BLaER1 treated with 17β-estradiol and CSF1 and Interleukin-3, amounts not matched to agents 10 nM and 100 nM (cell line): Measurements from ENCODE around the gene SNX32.

Experiments
- H3K27ac ChIP-seq, 11 experiments: shearing (Covaris generic); formaldehyde crosslinking; 2 replicates each; pipeline ENCODE4 v1.8.1; 2022
- H3K27me3 ChIP-seq, 11 experiments: shearing (Covaris generic); formaldehyde crosslinking; 2 replicates each; pipeline ENCODE4 v1.8.1; 2022
- H3K36me3 ChIP-seq, 11 experiments: shearing (Covaris generic); formaldehyde crosslinking; 2 replicates each; pipeline ENCODE4 v1.8.1; 2022
- H3K4me1 ChIP-seq, 10 experiments: shearing (Covaris generic); formaldehyde crosslinking; 2 replicates each; pipeline ENCODE4 v1.8.1; 2022
- H3K4me2 ChIP-seq, 11 experiments: shearing (Covaris generic); formaldehyde crosslinking; 2 replicates each; pipeline ENCODE4 v1.8.1; 2022
- H3K4me3 ChIP-seq, 10 experiments: shearing (Covaris generic); formaldehyde crosslinking; 2 replicates each; pipeline ENCODE4 v1.8.1; 2022
- H3K9ac ChIP-seq, 11 experiments: shearing (Covaris generic); formaldehyde crosslinking; 2 replicates each; pipeline ENCODE4 v1.8.1; 2022
- H3K9me3 ChIP-seq, 11 experiments: shearing (Covaris generic); formaldehyde crosslinking; replicated peaks in 1 of 11; 2 replicates each; pipeline ENCODE4 v1.8.1; 2022
- H4K20me1 ChIP-seq, 11 experiments: shearing (Covaris generic); formaldehyde crosslinking; 2 replicates each; pipeline ENCODE4 v1.8.1; 2022
- Cebpa-rat ChIP-seq, 11 experiments: shearing (Covaris generic); IDR thresholded peaks; 2 replicates each; pipeline ENCODE4 v1.8.1; 2022

The SNX32 gene

DNA sequence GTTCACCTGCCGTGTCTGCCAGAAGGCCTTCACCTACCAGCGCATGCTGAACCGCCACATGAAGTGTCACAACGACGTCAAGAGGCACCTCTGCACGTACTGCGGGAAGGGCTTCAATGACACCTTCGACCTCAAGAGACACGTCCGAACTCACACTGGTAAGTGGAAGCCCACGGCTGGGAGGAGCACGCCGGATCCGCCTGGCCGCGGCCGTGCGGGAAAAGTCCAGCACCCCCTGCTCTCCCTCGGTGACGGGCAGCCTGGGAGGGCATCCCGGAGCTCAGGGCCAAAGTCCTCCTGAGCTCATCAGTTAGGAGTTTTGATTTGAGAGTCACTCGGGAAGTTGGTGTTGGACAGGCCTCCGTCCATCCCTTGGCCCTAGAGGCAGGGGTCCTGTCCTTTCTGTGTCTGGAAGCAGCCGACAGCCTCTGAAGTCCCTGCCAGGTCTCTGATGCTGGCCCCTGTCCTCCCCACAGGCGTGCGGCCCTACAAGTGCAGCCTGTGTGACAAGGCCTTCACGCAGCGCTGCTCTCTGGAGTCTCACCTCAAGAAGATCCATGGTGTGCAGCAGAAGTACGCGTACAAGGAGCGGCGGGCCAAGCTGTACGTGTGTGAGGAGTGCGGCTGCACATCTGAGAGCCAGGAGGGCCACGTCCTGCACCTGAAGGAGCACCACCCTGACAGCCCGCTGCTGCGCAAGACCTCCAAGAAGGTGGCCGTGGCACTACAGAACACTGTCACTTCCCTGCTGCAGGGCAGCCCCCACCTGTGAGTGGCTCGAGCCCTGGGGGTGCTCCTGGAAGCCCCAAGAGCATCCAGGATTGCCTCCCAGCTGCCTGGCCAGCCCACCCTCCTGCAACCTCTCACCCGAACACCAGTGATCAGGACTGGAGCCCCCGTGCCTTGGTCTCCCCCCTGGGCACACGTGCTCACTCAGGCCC lies 38.9 kb upstream of the SNX32 start:
- no peaks in the 10 kb centered on the region for H3K9me3 ChIP-seq
- H3K4me3 ChIP-seq, result no peak overlapping the region
- no peaks in the 10 kb centered on the region for H3K36me3 ChIP-seq
- H3K4me2 ChIP-seq, result no peak overlapping the region
- H3K4me1 ChIP-seq, result peaks cover 18 to 30% (median 24%) of the 10 kb centered on the region in 10 experiments
- H3K27me3 ChIP-seq, result peaks cover 0 to 41% (median 9%) of the 10 kb centered on the region in 11 experiments; a peak in 19 of 22 replicates
- no peak overlapping the region; a peak in 1 of 22 replicates for H3K9ac ChIP-seq
- H4K20me1 ChIP-seq, result peaks cover 0 to 8% (median 0%) of the 10 kb centered on the region in 11 experiments; a peak in 2 of 22 replicates
- TF ChIP-seq Cebpa-rat (IDR thresholded peaks at IDR 0.05), result no peak
- no peak overlapping the region for H3K27ac ChIP-seq

DNA sequence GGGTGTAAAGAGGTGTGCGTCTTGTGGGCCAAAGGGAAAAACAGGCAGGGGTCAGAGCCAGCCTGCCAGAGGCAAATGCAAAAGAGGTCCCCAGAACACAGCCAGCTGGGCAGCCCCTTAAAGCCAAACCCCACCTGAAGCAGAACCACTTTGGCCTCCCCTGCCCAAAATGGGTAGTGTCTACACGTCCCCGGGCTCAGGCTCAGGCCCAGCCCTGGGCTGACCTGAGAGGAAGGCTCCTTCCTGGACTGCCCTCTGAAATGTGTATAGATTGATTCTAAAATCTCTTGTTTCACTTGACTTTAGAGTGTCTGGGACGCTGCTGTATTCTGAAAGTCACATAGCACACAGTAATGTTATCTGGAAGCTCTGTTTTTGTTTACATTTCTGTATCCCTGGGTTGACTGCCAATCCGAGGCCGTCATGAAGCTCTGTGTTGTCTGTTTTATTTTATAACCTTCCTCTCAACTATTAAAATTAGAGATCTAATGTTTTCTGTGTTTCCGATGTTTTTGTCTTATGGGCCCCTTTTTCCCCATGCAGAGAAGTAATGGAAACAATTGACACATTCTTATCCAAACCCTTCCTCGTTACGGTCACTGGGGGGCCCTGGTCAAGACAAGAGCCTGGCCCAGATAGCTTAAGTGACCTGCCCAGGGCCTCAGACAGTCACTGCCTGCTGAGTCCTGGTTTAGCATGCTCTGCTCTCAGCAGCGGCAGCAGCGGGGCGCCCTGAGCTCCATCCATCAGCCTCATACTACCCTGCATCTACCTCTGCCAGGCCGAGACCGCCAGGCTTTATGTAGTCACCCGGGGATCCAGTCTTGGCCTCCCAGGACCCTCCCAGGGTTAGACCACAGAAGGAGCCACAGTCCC lies 36.8 kb upstream of the SNX32 start:
- TF ChIP-seq Cebpa-rat (IDR thresholded peaks at IDR 0.05), result no peak
- H3K9ac ChIP-seq, result no peak overlapping the region

DNA sequence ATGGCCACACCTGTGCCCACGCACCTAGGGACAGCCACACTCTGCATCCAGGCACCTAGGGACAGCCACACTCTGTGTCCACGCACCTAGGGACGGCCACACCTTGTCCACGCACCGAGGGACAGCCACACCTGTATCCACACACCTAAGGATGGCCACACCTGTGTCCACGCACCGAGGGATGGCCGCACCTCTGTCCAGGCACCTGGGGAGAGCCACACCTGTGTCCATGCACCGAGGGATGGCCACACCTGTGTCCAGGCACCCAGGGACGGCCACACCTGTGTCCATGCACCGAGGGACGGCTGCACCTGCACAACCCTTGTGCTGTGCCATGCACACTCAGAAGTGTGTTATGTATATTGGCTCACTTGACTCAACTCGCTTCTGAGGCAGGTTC lies 36.1 kb upstream of the SNX32 start:
- Histone ChIP-seq H3K4me3 (no peak overlapping the region), H3K4me2 (no peak overlapping the region), H3K4me1 (peaks cover 0 to 2% (median 0%) of the 10 kb centered on the region in 10 experiments; a peak in 4 of 20 replicates), H3K36me3 (no peaks in the 10 kb centered on the region), H3K9me3 (no peaks in the 10 kb centered on the region), H4K20me1 (peaks cover 0 to 8% (median 0%) of the 10 kb centered on the region in 11 experiments; a peak in 1 of 22 replicates), H3K27me3 (peaks cover 0 to 25% (median 4%) of the 10 kb centered on the region in 11 experiments; a peak in 15 of 22 replicates), H3K27ac (no peak overlapping the region), H3K9ac (no peak overlapping the region)
- no peak for TF ChIP-seq Cebpa-rat (IDR thresholded peaks at IDR 0.05)

More for the DNA sequence above, 36.8 kb upstream of the SNX32 start:
- Histone ChIP-seq H3K4me2 (no peak overlapping the region), H3K4me3 (no peak overlapping the region), H3K9me3 (no peaks in the 10 kb centered on the region), H3K27me3 (peaks cover 0 to 30% (median 0%) of the 10 kb centered on the region in 11 experiments; a peak in 10 of 22 replicates), H3K36me3 (no peaks in the 10 kb centered on the region), H3K27ac (no peak overlapping the region), H4K20me1 (peaks cover 0 to 8% (median 0%) of the 10 kb centered on the region in 11 experiments; a peak in 2 of 22 replicates), H3K4me1 (peaks cover 5 to 9% (median 5%) of the 10 kb centered on the region in 10 experiments)

DNA sequence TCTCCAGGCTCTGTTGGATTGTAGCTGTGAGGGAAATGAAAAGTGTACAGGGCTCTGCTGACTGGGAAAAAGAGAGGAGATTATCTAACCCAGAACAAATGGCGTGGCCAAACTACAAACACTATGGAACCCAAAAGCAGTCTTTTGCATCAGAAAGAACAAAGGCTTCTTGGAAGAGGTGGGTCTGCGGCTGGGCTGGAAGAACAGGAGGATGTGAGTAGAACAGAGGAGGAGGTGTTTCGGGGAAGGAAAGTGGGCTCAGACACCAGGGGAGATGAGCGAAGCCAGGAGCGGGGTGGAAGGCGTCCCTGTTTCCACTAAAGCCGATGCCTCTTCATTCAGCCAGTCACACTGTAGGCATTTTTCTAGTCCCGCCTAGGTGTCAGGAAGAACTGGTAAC lies 34.9 kb upstream of the SNX32 start:
- H3K9me3 ChIP-seq, result no peaks in the 10 kb centered on the region
- H3K27me3 ChIP-seq, result peaks cover 7 to 25% (median 15%) of the 10 kb centered on the region in 11 experiments; a peak in 20 of 22 replicates
- peaks cover 0 to 8% (median 0%) of the 10 kb centered on the region in 11 experiments; a peak in 1 of 22 replicates for H4K20me1 ChIP-seq
- H3K27ac ChIP-seq, result no peak overlapping the region
- H3K36me3 ChIP-seq, result no peaks in the 10 kb centered on the region
- H3K4me3 ChIP-seq, result no peak overlapping the region
- no peak overlapping the region for H3K9ac ChIP-seq
- no peak for TF ChIP-seq Cebpa-rat (IDR thresholded peaks at IDR 0.05)
- H3K4me1 ChIP-seq, result peaks cover 0 to 5% (median 0%) of the 10 kb centered on the region in 10 experiments; a peak in 2 of 20 replicates
- H3K4me2 ChIP-seq, result no peak overlapping the region

DNA sequence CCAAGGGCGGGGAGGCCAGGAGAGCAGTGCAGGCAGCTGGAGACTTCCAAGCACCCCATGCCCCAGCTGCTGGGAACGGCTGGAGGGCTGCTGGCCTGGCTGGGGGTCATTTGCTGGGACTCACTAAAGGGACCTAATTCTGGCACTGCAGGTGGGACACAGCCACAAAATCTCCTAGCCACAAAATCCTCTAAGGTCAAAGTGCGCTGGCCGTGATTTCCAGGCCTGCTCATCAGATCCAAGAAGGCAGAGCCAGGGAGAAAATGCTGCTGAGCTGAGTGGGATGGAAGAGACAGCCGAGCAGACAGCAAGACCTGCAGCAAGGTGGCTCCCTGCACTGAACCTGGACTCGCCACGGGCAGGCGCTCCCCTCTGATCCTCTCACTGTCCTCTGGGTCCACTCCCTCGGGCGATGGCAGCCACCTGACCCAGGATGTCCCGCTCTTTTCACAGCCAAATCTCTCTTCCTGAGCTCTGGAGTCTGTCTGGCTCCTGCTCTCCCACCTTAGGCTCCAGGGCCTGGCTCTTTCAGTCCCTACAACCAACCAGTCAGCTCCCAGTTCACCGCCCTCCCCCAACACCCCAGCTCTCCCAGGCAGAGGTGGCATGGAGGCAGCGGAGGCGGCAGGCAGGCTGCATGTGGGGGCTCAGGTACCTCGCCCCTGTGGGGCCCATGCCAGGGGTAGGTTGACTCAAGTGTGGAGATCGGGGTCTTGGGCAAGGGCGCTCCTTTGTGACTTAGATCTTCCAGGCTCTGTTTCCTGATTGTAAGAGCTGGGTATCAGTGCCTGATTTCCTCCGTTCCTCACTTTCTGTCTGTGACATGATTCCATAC lies 32.4 kb upstream of the SNX32 start:
- H3K27me3 ChIP-seq, result peaks cover 13 to 22% (median 20%) of the 10 kb centered on the region in 11 experiments; a peak in 20 of 22 replicates
- no peak overlapping the region for H3K4me3 ChIP-seq
- H3K36me3 ChIP-seq, result no peaks in the 10 kb centered on the region
- H4K20me1 ChIP-seq, result peaks cover 0 to 5% (median 0%) of the 10 kb centered on the region in 11 experiments; a peak in 1 of 22 replicates
- peaks cover 0 to 5% (median 0%) of the 10 kb centered on the region in 10 experiments; a peak in 2 of 20 replicates for H3K4me1 ChIP-seq
- no peak overlapping the region for H3K4me2 ChIP-seq
- no peak overlapping the region for H3K9ac ChIP-seq
- no peaks in the 10 kb centered on the region for H3K9me3 ChIP-seq
- no peak overlapping the region for H3K27ac ChIP-seq
- no peak for TF ChIP-seq Cebpa-rat (IDR thresholded peaks at IDR 0.05)

DNA sequence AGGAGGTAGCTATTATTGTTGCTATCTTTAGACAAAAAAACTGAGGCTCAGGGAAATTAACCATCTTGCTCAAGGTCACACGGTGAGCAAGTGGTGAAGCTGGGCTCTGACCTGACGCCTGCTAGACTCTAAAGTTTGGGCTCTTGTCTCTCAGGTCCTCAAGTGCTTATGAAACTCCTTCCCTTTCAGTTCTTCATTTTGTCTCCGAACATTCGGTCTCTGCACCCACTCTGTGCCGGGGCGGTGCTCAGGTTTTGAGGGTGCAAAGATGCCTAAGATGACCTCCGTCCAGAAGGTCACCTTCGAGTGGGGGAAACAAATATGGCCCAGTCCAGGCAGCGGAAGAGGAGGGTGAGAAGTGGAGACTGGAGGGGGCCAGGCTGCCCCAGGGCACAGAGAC lies 30.9 kb upstream of the SNX32 start:
- H3K4me1 ChIP-seq, result peaks cover 0 to 5% (median 0%) of the 10 kb centered on the region in 10 experiments; a peak in 2 of 20 replicates
- no peak for TF ChIP-seq Cebpa-rat (IDR thresholded peaks at IDR 0.05)
- no peaks in the 10 kb centered on the region for H3K9me3 ChIP-seq
- H3K27ac ChIP-seq, result no peak overlapping the region
- H3K4me2 ChIP-seq, result no peak overlapping the region; a peak in 1 of 22 replicates
- peaks cover 13 to 22% (median 20%) of the 10 kb centered on the region in 11 experiments; a peak in 20 of 22 replicates for H3K27me3 ChIP-seq
- H3K36me3 ChIP-seq, result no peaks in the 10 kb centered on the region
- no peaks in the 10 kb centered on the region for H4K20me1 ChIP-seq
- H3K4me3 ChIP-seq, result no peak overlapping the region
- H3K9ac ChIP-seq, result no peak overlapping the region

DNA sequence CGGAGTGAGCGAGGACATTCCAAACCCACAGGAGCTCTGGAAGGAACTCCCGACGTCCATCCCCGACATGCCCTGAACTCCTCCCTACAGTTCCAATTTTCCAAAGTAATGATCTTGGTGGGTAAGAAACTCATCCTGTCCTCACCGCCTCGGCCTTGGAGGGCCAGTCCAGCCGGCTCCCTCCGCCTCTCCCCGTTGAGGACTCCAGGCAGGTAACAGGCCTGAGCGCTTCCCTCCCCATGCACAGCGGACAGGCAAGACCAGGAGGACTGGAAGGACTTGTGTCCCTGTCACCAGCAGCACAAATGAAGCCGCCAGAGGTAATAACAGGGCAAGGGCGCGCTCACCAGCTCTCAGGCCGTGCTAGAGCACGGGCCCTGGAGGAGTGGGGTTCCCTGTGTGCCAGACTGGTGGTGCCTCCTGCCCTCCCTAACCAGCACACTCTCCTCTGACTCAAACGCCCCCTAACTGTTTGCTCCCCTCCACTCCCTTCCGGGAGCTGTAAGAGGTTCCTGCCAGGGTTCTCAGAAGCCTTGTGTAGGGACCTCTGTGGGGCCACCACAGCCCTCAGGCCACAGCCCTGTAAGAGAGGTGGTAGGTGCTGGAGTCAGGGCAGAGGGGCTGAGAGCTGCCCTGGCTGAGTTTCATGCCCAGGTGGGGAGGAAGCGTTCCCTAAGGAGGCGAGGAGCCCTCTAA lies 29.8 kb upstream of the SNX32 start:
- TF ChIP-seq Cebpa-rat (IDR thresholded peaks at IDR 0.05), result no peak
- Histone ChIP-seq H4K20me1 (no peaks in the 10 kb centered on the region), H3K9me3 (no peaks in the 10 kb centered on the region)

More for the DNA sequence above, 29.8 kb upstream of the SNX32 start:
- peak overlapping the region in 1 of 11 experiments; percentile 4; a peak in 1 of 22 replicates for H3K4me2 ChIP-seq
- no peaks in the 10 kb centered on the region for H3K36me3 ChIP-seq
- peaks cover 13 to 22% (median 20%) of the 10 kb centered on the region in 11 experiments; a peak in 20 of 22 replicates for H3K27me3 ChIP-seq
- no peak overlapping the region for H3K9ac ChIP-seq
- H3K27ac ChIP-seq, result no peak overlapping the region
- H3K4me1 ChIP-seq, result peaks cover 0 to 5% (median 0%) of the 10 kb centered on the region in 10 experiments; a peak in 2 of 20 replicates
- H3K4me3 ChIP-seq, result no peak overlapping the region
